Measurements from ENCODE around the gene APC2. TPM values are rescaled to one million over a fixed set of nuclear protein-coding genes. Genes with fewer than 3 reads are reported as not detected.

Gene APC2
- total RNA-seq, 1 experiment from 2014 or later: 0.68 TPM

- no peak for DNase-seq
Observed at GRCh38 chr19:1481893-1482360, 32.0 kb downstream of the APC2 start.

More at GRCh38 chr19:1481893-1482360, 32.0 kb downstream of the APC2 start:
- Histone ChIP-seq H3K56ac (ENCODE audit: insufficient read length, low read depth, low read length) (no peak overlapping the region), H3K4me2 (ENCODE audit: insufficient read depth, insufficient read length, low read length) (no peak overlapping the region), H2BK120ac (ENCODE audit: low read depth, low read length, poor library complexity, severe bottlenecking) (no peak overlapping the region), H2BK15ac (ENCODE audit: low read depth, low read length) (no peak overlapping the region), H4K91ac (ENCODE audit: insufficient read length, low read depth, low read length) (no peak overlapping the region), H3K14ac (ENCODE audit: insufficient read depth, low read length) (no peak overlapping the region; the same call in 1 of the 2 replicates), H3K27ac (ENCODE audit: insufficient read length, low read depth, low read length) (no peak overlapping the region), H2BK20ac (ENCODE audit: low read depth, low read length, poor library complexity, severe bottlenecking) (no peak overlapping the region), H3K27me3 (ENCODE audit: insufficient read depth, low read length) (no peaks in the 10 kb centered on the region), H4K5ac (ENCODE audit: insufficient read length, low read depth, low read length) (no peak overlapping the region), H2BK12ac (ENCODE audit: insufficient read length, low read depth, low read length) (no peak overlapping the region), H3K79me1 (ENCODE audit: insufficient read depth, low read depth, low read length, poor library complexity, severe bottlenecking) (no peaks in the 10 kb centered on the region), H3K9ac (ENCODE audit: extremely low read depth, insufficient read length, low read length) (no peak overlapping the region), H2AFZ (ENCODE audit: low read length) (no peak overlapping the region), H4K8ac (replicated peaks; ENCODE audit: insufficient read length, low read depth, low read length) (no peak overlapping the region), H2BK5ac (ENCODE audit: insufficient read length, low read length) (no peak overlapping the region), H3K23me2 (ENCODE audit: insufficient read length, low read depth, low read length, poor library complexity, severe bottlenecking) (peaks cover 3% of the 10 kb centered on the region), H3K9me3 (ENCODE audit: control insufficient read depth, low read depth, low read length) (no peaks in the 10 kb centered on the region), H2AK5ac (ENCODE audit: insufficient read length, low read length) (no peak overlapping the region), H3K23ac (ENCODE audit: insufficient read length, low read depth, low read length) (no peak overlapping the region), H3K79me2 (ENCODE audit: insufficient read depth, low read length) (no peaks in the 10 kb centered on the region), H3K4ac (ENCODE audit: low read depth, low read length) (no peak overlapping the region), H3T11ph (ENCODE audit: low read length) (no peak overlapping the region), H3K4me1 (ENCODE audit: insufficient read depth, low read length) (no peaks in the 10 kb centered on the region), H3K18ac (ENCODE audit: insufficient read length, low read depth, low read length) (no peak overlapping the region), H4K20me1 (ENCODE audit: control insufficient read depth, insufficient read depth, insufficient read length) (no peaks in the 10 kb centered on the region)
- peaks cover 5 to 10% (median 7%) of the 10 kb centered on the region in 3 experiments; a peak in 6 of 7 replicates for H3K36me3 Mint-ChIP-seq (ENCODE audit: insufficient read depth in 1 of 3, low read depth in 3 of 3)
- H3K4me1 Mint-ChIP-seq: peaks cover 0 to 9% of the 10 kb centered on the region in 2 experiments; a peak in 2 of 4 replicates
- no peaks in the 10 kb centered on the region; the same call in 1 of the 2 replicates for H3K27me3 Mint-ChIP-seq (ENCODE audit: low read depth)
- H3K9me3 Mint-ChIP-seq: no peaks in the 10 kb centered on the region
- no peak overlapping the region for H3K27ac Mint-ChIP-seq
- no peak for TF ChIP-seq CTCF (conservative IDR thresholded peaks at IDR 0.05)
- WGBS (ENCODE audit: extremely low coverage, insufficient read length, low lambda C conversion rate): no CpG with 5 or more reads among the region's 36 CpGs
- H3K4me3 Mint-ChIP-seq: no peak overlapping the region
